Heart right ventricle (tissue), 16 donors: ENCODE measurements around the gene NEK11. TPM values are rescaled to one million over a fixed set of nuclear protein-coding genes. Genes with fewer than 3 reads are reported as not detected.

Source experiments
- ATAC-seq, 8 donors: fragments of 200-7000 bp; cut with Tn5 transposase; one replicate each; pipeline ENCODE4 v1.9.1; 2020; ENCODE audit warnings: mild to moderate bottlenecking in 8 of 8, moderate library complexity in 8 of 8, moderate number of reproducible peaks in 1 of 8
- DNase-seq, 2 donors: peaks; one replicate each; pipeline ENCODE4 v3.0.0-alpha.2; 2020
- H3K27ac ChIP-seq, 10 donors: fragments of 200-600 bp; sonication (generic) in 2 of 10; one replicate each; pipeline versions ENCODE4 v1.5.0 to v1.8.0; 2020 to 2022; ENCODE audit warnings: mild to moderate bottlenecking in 3 of 10
- H3K27me3 ChIP-seq, 7 donors: fragments of 200-600 bp; one replicate each; pipeline ENCODE4 v1.8.0; 2021 to 2022; ENCODE audit warnings: mild to moderate bottlenecking in 2 of 7
- H3K36me3 ChIP-seq, 9 donors: fragments of 200-600 bp; sonication (generic) in 1 of 9; one replicate each; pipeline versions ENCODE4 v1.5.0 to v1.8.0; 2020 to 2022; ENCODE audit warnings: mild to moderate bottlenecking in 2 of 9
- H3K4me1 ChIP-seq, 9 donors: fragments of 200-600 bp; sonication (generic) in 1 of 9; one replicate each; pipeline versions ENCODE4 v1.5.0 to v1.8.0; 2020 to 2022; ENCODE audit warnings: mild to moderate bottlenecking in 4 of 9
- H3K4me3 ChIP-seq, 10 donors: fragments of 200-600 bp; sonication (generic) in 2 of 10; one replicate each; pipeline versions ENCODE4 v1.5.0 to v1.8.0; 2020 to 2022; ENCODE audit warnings: mild to moderate bottlenecking in 7 of 10, moderate library complexity in 2 of 10
- H3K9me3 ChIP-seq, 11 donors: fragments of 200-600 bp in 10 of 11; sonication (generic) in 2 of 11; one replicate each; pipeline versions ENCODE4 v1.5.0 to v1.8.0; 2013 to 2022; ENCODE audit warnings: mild to moderate bottlenecking in 2 of 11, control low read depth in 1 of 11, moderate library complexity in 1 of 11
- WGBS, 2 donors: extraction: QIAGEN DNeasy Blood & Tissue Kit; methylation state at CpG; one replicate each; pipeline ENCODE4 v1.1.7; 2013; ENCODE audit warnings: inconsistent platforms in 1 of 2; 5-methylcytosine and 5-hydroxymethylcytosine counted together
- intact Hi-C, 10 donors: fragments of 100-400 bp; cut with DNase I; formaldehyde crosslinking; loops; one replicate each; pipeline versions ENCODE4 v1.11.1 to v1.14.2; 2022
- polyA plus RNA-seq, 2 donors: library from polyadenylated mRNA; stranded (reverse); fragments of 200-250 nt; gene quantifications; one replicate each; pipeline ENCODE4 v1.2.3, GENCODE V29; 2013
- total RNA-seq, 10 donors: library from RNA; stranded (reverse); fragmentation: NEBNext Ultra II Directional in 3 of 10; extraction: Animal tissue kit (Norgen Biotek cat#: 25700) in 3 of 10; gene quantifications; one replicate each; pipeline versions ENCODE4 v1.2.1 to v1.2.4, GENCODE V29; 2021 to 2023
- TF ChIP-seq, protein P1 (sequence below), 9 donors: fragments of 200-600 bp; sonication (generic) in 2 of 9; IDR thresholded peaks; one replicate each; pipeline versions ENCODE4 v1.5.0 to v1.8.0; 2021 to 2022; ENCODE audit warnings: antibody characterized with exemption in 9 of 9, mild to moderate bottlenecking in 5 of 9, moderate library complexity in 1 of 9
- donor health status: Arrhythmogenic right ventricular cardiomyopathy.
- donor health status: ischemic (EF 13 %, LVEDD 7.1; RV severe dilation, severe dysfunction).
- donor health status: healthy with polysubstance abuse.
- donor health status: DM: no; HTN: yes; CAD: no.
- donor health status: DM: no; HTN: no; CAD: no.
- donor health status: ischemic (EF 25% LVEDD 6.9; RV normal size, moderate dysfunction).
- donor health status: ischemic (EF 25% LVEDD 5.7; RV mildly dilated, moderate dysfunction).
- donor health status: healthy.
- donor health status: DM: yes; HTN: yes; CAD: no.
- donor health status: Ischemic cardiomyopathy.
- donor health status: ischemic (EF 35%, LVEDD 5.7; RV mildly dilated, moderate dysfunction).
- donor health status: nonischemic (EF 11% LVEDD 7.7; RV severe dilation, severe dysfunction).
- donor health status: DM: yes; HTN: yes; CAD: no.
- donor health status: PGD.
- donor health status: ischemic (EF 29% LVEDD 5.4; RV normal size, mild dysfunction).
- donor health status: nonischemic (EF 23%, LVEDD 6.1; RV moderate dilation, normal function).

Gene NEK11
- total and polyA plus RNA-seq, 12 donors = 0.88 to 3.7 (median 1.9) TPM

DNA sequence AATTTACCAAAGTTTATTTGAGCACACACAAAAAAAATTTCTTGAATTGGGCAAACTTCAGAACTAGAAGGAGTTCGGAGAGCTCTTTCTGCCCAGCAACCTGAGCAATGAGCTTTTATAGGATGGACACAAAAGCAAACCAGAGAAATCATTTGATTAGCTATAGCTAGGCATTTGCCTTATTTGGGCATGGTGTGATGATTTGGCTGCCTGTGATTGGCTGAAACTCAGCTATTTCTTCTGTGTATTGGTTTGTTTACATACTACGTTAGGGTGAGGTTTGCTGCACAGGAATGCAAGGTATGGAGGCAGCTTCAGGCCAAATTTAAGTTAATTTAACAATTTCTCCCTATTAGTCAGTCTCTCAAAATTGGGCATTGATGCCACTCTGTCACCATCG lies 65.1 kb downstream of the NEK11 start:
- WGBS, 2 donors = 94 to 97% methylated on average over 3 of the region's 3 CpGs
- no peaks in the 10 kb centered on the region for H3K27me3 ChIP-seq
- DNase-seq (no peak), ATAC-seq (no peak)
- no peak overlapping the region for H3K27ac ChIP-seq
- H3K4me1 ChIP-seq = peaks cover 0 to 6% (median 0%) of the 10 kb centered on the region in 9 donors
- no peaks in the 10 kb centered on the region for H3K9me3 ChIP-seq
- H3K4me3 ChIP-seq = no peak overlapping the region
- intact Hi-C loops = no loop called here
- TF ChIP-seq, protein P1, sequence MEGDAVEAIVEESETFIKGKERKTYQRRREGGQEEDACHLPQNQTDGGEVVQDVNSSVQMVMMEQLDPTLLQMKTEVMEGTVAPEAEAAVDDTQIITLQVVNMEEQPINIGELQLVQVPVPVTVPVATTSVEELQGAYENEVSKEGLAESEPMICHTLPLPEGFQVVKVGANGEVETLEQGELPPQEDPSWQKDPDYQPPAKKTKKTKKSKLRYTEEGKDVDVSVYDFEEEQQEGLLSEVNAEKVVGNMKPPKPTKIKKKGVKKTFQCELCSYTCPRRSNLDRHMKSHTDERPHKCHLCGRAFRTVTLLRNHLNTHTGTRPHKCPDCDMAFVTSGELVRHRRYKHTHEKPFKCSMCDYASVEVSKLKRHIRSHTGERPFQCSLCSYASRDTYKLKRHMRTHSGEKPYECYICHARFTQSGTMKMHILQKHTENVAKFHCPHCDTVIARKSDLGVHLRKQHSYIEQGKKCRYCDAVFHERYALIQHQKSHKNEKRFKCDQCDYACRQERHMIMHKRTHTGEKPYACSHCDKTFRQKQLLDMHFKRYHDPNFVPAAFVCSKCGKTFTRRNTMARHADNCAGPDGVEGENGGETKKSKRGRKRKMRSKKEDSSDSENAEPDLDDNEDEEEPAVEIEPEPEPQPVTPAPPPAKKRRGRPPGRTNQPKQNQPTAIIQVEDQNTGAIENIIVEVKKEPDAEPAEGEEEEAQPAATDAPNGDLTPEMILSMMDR (IDR thresholded peaks at IDR 0.05) = no peak
- H3K36me3 ChIP-seq = no peaks in the 10 kb centered on the region

DNA sequence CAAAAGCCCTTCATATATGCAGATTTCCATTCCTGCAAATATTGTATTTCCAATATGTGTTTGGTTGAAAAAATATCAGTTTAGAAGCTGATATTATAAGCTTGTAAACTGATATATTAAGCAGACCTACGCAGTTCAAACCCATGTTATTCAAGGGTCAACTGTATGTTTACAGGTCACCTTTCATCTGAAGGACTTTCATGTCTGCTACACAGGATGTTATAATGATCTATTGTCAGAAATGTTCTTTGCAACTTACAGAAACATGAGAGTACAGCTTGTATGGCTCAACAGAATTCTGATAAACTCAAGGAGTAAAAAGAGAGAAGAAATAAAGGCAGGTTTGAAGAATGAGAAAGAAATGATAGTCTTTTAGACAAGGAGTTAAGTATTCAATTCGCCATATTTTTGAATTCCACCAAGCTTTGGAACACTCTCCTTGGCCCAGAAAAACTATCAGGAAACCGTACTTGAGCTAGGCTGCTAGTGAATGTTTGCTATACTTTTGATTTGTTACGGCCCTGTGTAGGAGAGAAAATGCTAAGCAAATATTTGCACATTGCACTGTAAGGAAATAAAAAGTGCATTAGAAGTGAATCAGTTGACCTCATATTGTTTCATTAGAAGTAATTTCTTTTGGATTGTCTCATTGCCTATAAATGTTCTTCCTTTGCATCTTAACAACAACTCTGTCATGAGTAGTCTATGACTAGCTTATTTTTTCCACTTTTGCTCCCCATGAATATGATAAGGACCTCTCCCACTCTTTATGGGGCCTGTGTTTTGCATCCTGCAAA lies 81.2 kb downstream of the NEK11 start:
- intact Hi-C loops = no loop called here
- ATAC-seq (no peak), DNase-seq (no peak)
- 90 to 93% methylated on average over 4 of the region's 4 CpGs for WGBS, 2 donors
- H3K27me3 ChIP-seq = no peaks in the 10 kb centered on the region
- peaks cover 0 to 6% (median 0%) of the 10 kb centered on the region in 9 donors for H3K4me1 ChIP-seq
- H3K4me3 ChIP-seq = no peak overlapping the region
- TF ChIP-seq, protein P1 (IDR thresholded peaks at IDR 0.05) = no peak
- H3K9me3 ChIP-seq = peaks cover 0 to 2% (median 0%) of the 10 kb centered on the region in 11 donors
- no peaks in the 10 kb centered on the region for H3K36me3 ChIP-seq
- no peak overlapping the region for H3K27ac ChIP-seq

DNA sequence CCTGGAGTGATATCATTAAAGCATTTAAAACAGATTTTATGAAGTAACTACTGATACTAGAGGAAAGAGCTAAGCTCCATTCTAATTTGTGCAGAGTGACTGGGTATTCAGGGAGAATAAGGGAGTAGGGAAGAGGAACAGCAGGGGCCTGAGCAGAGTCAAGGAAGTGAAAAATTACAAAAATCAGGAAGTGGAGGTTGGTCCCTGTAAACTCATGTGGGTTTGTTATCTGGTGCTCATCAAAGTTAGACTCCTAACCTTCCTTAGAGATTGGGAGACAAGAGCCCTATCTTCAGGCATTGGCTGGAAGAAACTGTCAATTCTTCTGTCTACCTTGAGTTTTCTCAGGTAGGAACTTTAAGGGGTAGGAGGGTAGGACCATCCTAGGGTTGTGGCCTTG lies 82.5 kb downstream of the NEK11 start:
- Histone ChIP-seq H3K4me1 (peaks cover 0 to 6% (median 0%) of the 10 kb centered on the region in 9 donors), H3K27ac (no peak overlapping the region), H3K4me3 (no peak overlapping the region), H3K9me3 (no peaks in the 10 kb centered on the region), H3K27me3 (no peaks in the 10 kb centered on the region), H3K36me3 (no peaks in the 10 kb centered on the region)
- DNase-seq = no peak
- TF ChIP-seq, protein P1 (IDR thresholded peaks at IDR 0.05) = no peak
- intact Hi-C loops = no loop called here
- no peak for ATAC-seq

DNA sequence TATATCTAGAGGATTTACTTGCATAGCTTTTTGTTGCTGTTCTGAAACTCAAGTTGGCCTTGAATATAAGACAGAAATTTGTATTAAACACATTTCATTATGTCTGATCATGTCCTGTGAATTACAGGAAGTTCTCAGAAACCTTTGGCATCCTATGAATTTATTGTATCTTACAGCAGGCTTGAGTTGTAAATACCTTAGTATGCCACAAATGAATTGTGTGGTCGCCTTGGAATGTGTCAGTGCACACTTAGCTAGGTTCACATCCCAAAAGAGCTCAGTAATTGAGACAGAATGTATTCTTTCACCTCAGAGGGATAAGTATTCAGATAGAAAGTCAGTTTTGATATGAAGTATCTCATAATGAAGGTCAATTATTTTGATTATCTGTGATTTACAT lies 83.4 kb downstream of the NEK11 start:
- H3K9me3 ChIP-seq = no peaks in the 10 kb centered on the region
- no peaks in the 10 kb centered on the region for H3K36me3 ChIP-seq
- WGBS, 2 donors = 69 to 76% methylated on average over 1 of the region's 1 CpG
- no peak overlapping the region for H3K4me3 ChIP-seq
- H3K27ac ChIP-seq = no peak overlapping the region
- DNase-seq (no peak), ATAC-seq (no peak)
- TF ChIP-seq, protein P1 (IDR thresholded peaks at IDR 0.05) = no peak
- peaks cover 0 to 6% (median 0%) of the 10 kb centered on the region in 9 donors for H3K4me1 ChIP-seq
- intact Hi-C loops = no loop called here
- no peaks in the 10 kb centered on the region for H3K27me3 ChIP-seq
